GM10248 (cell line): ENCODE results near the gene RALGPS2.

Source experiments
- CTCF ChIA-PET: fragments of 300-600 bp; sonication (Branson Sonifier 250); formaldehyde crosslinking; extraction: SDS; loops from one replicate; lab custom pipeline; 2021; ENCODE audit warnings: antibody characterized with exemption; lab: Yijun Ruan, JAX
- POLR2A ChIA-PET: fragments of 350-650 bp; sonication (Branson Sonifier 250); formaldehyde crosslinking; extraction: SDS; loops from one replicate; lab custom pipeline; 2020; ENCODE audit warnings: antibody characterized with exemption; lab: Yijun Ruan, JAX
- DNase-seq: peaks from one replicate; pipeline ENCODE4 v3.0.0; 2012; ENCODE audit errors: extremely low spot score
- TF ChIP-seq, protein P1 (sequence below): IDR thresholded peaks from 2 replicates; pipeline ENCODE4 v1.5.1; 2012; ENCODE audit warnings: mild to moderate bottlenecking, low read depth; ENCODE audit errors: extremely low read depth, missing control alignments, control extremely low read depth

Gene RALGPS2

DNA sequence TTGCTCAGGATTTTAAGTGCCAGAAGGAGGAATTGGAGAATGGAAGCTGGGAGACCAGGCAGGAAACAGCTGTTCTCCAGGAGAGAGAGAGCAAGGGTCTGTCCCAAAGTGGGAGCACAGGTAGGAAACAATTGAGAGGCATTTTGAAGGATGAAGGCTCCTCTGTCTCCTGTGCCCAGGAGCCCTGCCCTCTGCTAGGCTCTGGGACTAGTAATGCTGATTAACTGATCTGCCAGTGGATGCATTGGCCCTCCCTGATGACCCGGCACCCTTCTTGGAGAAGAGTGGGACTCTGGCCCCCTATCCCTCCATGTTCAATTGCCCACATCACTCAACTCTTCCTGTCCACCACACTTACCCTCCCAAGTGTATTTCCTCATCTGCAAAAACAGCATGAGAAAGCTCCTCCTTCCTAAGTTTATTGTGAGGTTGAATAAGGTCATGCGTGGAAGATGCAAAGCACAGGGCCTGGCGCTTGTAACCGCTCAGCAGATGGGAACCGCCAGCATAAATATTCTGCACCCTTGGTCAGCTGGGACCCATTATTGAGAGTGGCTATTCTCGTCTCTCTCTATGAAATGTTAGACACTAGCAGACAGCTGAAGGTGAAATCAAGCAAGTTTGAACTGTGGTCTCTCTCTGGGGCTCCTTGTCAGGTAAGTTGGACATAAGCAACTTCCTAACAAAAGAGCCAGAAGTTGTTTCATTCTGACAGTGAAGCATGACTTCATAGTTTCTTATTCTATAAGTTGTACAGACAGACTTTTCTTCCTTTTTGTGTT lies 208.9 kb downstream of the RALGPS2 start:
- ChIA-PET POLR2A (no interaction called here), CTCF (interaction anchor here (1.1 to 1.4 kb wide), 2 partner anchors 9 to 12 kb away, joined by 3 to 5 read pairs; no protein-coding TSS in a partner anchor)
- TF ChIP-seq, protein P1, sequence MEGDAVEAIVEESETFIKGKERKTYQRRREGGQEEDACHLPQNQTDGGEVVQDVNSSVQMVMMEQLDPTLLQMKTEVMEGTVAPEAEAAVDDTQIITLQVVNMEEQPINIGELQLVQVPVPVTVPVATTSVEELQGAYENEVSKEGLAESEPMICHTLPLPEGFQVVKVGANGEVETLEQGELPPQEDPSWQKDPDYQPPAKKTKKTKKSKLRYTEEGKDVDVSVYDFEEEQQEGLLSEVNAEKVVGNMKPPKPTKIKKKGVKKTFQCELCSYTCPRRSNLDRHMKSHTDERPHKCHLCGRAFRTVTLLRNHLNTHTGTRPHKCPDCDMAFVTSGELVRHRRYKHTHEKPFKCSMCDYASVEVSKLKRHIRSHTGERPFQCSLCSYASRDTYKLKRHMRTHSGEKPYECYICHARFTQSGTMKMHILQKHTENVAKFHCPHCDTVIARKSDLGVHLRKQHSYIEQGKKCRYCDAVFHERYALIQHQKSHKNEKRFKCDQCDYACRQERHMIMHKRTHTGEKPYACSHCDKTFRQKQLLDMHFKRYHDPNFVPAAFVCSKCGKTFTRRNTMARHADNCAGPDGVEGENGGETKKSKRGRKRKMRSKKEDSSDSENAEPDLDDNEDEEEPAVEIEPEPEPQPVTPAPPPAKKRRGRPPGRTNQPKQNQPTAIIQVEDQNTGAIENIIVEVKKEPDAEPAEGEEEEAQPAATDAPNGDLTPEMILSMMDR = no peak
- DNase-seq = no peak

DNA sequence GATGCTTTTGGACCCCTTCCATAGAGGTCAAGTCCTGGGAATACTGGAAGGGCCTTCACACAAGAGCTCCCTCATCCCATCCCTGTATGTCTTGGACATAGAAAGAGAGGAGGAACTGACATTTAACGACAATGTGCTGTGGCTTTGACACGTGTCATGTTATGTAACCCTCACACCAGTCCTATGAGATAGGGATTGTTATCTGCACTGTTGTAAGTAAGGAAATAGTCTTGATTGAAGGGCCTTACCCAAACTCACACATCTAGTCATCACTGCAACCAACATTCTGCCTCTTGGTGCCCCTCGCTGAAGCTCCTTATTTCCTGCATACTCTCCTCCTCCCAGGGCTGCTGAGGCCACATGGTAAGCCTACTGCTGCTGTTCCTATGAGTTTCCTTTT lies 209.5 kb downstream of the RALGPS2 start:
- CTCF ChIA-PET = interaction anchor here (1.1 kb wide), 1 partner anchor 13 kb away, joined by 3 read pairs; no protein-coding TSS in a partner anchor
- DNase-seq = no peak
- TF ChIP-seq, protein P1 = no peak
- POLR2A ChIA-PET = no interaction called here

DNA sequence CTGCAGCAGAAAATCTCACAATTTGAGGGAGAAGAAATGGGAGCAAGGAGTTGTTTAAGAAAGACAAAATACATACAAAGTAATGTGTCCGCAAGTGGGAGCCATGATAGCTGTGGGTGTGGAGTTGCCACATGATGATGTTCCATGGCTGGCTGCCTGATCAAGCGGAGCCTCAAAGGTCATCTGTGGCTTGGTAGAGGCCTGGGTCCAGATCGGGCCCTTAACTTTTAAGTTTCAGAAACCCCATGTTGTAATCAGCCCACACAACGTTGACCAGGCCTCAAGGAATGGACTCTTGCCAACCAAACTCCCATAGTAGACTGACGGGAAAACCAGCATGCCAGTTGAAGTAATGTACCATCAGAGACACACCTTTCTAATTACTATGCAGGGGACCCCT lies 210.6 kb downstream of the RALGPS2 start:
- ChIA-PET CTCF (interaction anchor here (1.5 kb wide), 1 partner anchor 15 kb away, joined by 3 read pairs; no protein-coding TSS in a partner anchor), POLR2A (no interaction called here)
- DNase-seq = no peak
- TF ChIP-seq, protein P1 = no peak

DNA sequence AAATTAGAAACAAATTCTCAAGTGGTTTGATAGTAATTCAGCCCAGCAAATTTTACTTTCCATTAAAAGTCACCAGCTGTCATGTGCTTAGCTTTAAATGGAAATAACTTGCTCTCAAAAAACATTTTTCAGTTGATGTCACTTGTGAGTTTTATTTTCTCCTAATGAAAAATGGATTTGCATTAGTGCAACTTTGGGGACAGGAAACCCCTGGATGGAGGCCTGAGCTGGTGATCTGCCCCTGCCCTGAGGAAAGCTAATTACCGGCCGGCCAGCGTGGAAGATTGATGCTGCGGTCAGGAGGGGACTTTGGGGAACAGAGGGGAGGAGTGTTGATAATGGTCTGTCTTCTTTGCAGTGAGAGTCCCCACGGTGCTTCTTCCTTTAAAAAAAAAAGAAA lies 212.7 kb downstream of the RALGPS2 start:
- POLR2A ChIA-PET = no interaction called here
- CTCF ChIA-PET = interaction anchor here (2.1 kb wide), 1 partner anchor 15 kb away, joined by 7 read pairs; no protein-coding TSS in a partner anchor
- DNase-seq = no peak
- TF ChIP-seq, protein P1 = no peak

DNA sequence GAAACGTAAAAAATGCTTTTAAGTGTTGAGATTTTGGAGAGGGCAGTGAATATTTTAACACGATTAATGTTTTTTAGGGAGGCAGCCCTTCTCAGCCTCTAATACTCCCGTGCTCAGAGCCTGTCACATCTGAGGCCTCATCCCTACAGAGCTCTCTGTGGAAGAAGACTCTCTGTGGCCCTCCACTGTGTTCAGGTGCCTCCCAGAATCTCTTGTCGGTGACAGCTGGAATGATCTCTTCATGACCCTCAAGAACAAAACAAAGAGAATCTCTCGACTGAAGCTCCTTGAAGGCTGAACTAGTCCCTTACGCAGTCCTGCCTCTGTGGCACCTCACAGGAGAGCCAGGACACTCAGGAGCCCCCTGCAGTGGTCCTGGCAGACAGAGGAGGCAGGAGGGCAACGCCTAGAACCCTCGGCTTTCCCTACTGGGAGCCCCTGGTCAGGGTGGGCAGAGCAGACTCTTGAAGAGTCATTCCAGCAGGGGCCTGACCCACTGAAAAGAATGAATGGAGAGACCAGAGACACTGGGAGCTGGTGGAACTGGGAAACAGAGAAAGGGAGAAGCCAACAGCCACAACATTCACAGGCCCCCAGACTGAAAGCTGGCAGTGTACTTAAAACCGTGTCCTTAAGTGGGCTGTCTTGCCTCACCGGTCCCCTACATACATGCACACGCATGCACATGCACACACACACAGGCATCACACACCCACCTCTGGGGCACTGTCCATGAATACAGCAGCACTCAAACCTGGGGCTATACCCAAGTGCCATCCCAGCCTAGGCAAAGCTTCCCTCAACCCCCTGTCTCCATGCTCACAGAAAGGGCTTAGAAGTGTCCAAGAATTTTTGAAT lies 213.3 kb downstream of the RALGPS2 start:
- DNase-seq = no peak
- TF ChIP-seq, protein P1 = no peak
- POLR2A ChIA-PET = no interaction called here
- CTCF ChIA-PET = interaction anchor here (0.8 to 2.1 kb wide), 2 partner anchors 14 to 15 kb away, joined by 3 to 7 read pairs; no protein-coding TSS in a partner anchor

DNA sequence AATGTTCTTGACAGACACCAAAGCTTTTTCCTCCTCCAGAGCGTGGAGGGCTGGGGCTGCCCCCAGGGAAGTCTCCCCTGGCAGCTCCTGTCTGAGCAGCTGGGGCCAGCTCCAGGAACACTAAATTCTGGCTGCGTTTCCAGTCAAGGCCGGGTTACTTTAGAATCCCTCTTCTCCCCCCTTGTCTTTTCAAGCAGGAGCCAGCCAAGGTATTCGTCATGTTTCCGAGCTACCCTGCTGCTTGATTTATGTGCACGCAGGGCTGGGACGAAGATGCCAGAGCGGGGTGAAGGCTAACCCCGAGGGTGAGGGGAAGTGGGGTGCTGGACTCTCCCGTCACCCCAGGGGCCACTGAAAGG lies 213.9 kb downstream of the RALGPS2 start:
- TF ChIP-seq, protein P1 = no peak
- DNase-seq = no peak
- CTCF ChIA-PET = interaction anchor here (0.8 to 2.1 kb wide), 2 partner anchors 14 kb away, joined by 3 to 7 read pairs; no protein-coding TSS in a partner anchor
- POLR2A ChIA-PET = no interaction called here
